HG02981 (cell line): ENCODE data around the gene STIM2.

Experiments
- ATAC-seq: cut with Tn5 transposase; IDR thresholded peaks from one replicate; pipeline ENCODE4 v1.9.1; 2021; ENCODE audit warnings: mild to moderate bottlenecking, moderate library complexity; ENCODE audit not compliant: unreplicated experiment

Gene STIM2

DNA sequence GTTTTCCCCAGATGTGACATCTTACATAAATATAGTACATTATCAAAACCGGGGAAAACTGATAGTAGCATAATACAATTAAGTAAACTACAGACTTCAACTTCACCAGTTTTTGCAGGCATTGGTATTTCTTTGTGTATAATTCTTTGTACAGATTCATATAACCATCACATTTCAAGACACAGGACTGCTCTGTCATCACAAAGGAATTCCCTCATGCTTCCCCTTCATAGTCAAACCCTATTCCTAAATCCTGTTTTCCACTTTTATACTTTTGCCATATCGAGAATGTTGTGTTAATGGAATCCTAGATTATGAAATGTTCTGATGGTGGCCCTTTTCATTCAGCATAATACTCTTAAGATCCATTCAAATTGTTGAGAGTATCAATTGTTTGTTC is 36.0 kb downstream of the STIM2 start:
- no peak for ATAC-seq

- ATAC-seq = no peak
These were observed 39.4 kb downstream of the STIM2 start for GRCh38 chr4:26899991-26900390.

GRCh38 chr4:26900765-26901164 is 40.1 kb downstream of the STIM2 start:
- ATAC-seq = no peak

GRCh38 chr4:26905172-26905571 is 44.5 kb downstream of the STIM2 start:
- ATAC-seq = no peak

DNA sequence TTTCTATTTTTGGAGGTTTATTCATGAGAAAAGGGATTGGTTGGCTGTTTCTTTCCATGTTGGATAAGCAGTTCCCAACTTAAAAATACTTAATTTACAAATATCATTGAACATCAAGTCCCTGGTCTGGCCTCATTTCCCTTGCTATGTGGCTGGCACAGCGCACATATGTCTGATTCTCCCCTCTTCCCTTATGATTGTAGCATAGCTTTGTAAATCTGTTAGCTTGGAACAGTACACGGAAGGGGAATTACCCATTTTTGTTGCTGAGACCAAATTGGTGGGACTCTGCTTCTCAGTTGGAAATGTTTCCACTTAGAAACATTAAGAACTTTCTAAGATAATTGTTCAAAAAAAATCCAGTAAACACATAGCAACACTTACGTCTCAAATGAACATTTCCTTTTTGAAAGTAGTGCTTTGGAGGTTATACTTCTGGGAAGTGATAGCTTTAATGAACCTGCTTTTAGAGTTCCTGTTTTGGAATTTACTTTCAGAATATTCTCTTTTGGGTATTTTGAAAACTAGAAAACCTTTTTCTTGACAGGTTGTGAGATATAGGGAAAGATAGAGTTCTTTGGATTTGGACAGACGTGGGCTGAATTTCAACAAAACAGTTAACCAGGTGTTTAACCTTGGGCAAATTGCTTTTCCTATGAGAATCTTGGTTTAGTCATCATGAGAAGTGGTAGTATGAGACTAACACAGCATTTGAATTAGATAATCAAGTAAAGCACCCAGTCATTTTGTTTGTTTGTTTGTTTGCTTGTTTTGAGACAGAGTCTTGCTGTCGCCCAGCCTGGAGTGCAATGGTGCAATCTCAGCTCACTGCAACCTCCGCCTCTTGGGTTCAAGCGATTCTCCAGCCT is 47.3 kb downstream of the STIM2 start:
- no peak for ATAC-seq

DNA sequence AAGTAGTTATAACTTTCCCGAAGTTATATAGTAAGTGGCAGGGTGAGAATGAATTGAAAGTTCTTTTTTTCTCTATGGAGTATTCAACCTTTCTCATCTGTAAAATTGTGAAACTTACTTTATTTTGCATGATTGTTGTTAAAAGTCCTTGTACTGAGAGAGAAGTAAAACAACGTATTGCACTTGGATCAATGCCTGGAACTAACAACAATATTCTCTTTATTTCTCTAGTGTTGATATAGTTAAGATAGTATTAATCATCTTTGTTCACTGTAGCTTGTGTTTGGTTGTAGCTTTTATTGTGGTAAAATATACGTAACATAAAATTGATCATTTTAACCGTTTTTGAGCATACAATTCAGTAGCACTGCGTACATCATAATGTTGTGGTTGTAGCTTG is 48.7 kb downstream of the STIM2 start:
- no peak for ATAC-seq

GRCh38 chr4:26911254-26911653 is 50.6 kb downstream of the STIM2 start:
- ATAC-seq = no peak

DNA sequence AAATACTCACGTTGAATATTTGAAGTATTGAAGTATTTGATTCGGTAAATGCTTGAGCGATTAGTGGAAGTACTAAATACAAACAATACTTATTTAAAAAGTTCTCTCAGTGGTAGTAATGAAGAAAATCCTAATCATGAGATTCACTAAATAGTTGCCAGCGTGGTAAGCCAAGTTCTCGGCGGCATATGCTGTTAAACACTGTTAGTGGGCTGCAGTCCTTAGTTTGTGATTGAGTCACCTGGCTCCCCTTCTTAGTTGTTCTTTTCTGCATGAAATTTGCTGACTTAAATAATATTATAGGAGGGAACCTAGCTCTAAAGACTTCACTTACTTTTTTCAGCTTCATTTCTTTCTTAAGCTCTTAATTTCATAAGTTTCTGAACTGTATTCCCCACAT is 51.4 kb downstream of the STIM2 start:
- ATAC-seq = no peak

- no peak for ATAC-seq
These were observed 52.2 kb downstream of the STIM2 start for GRCh38 chr4:26912810-26913209.

DNA sequence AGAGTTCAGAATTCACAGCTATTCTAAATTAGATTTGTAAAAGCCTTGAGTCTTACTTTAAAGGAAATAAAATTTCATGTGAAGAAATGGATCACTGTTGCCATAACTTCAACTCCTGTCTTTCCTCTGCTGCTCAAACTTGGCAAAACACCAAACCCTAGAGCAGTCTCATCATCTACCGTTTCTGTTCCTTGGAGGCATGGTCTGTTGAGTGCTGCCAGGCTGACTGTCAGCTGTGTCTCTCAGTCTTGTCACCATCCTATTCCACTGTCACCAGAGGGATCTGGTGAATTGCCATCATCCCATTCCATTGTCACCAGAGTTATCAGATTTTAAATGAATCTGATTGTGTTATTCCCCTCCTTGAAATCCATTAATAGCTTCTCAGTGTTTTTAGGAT is 55.6 kb downstream of the STIM2 start:
- no peak for ATAC-seq

- ATAC-seq = no peak
These were observed 70.3 kb downstream of the STIM2 start for GRCh38 chr4:26930964-26931363.

DNA sequence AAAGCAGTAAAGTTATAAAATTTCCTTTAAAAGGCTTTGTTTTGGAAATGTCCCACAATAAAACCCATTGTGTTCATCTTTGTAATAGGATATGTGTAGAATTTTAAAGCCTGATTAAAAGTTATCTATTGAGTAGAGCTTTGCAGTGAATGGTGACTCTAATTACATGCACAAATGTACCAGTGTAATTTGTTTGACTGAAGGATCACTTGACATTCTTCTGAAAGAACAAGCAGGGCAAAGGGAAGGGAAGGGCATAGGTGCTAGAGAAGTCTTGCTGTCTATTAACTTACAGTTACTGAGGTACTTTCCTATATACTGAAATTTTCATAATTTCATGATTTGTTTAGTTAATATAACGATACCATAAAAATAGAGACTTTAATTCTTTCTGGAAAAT is 70.8 kb downstream of the STIM2 start:
- ATAC-seq = no peak

- no peak for ATAC-seq
These were observed 71.3 kb downstream of the STIM2 start for GRCh38 chr4:26931966-26932365.

- no peak for ATAC-seq
These were observed 74.8 kb downstream of the STIM2 start for GRCh38 chr4:26935397-26935796.

- no peak for ATAC-seq
These were observed 75.8 kb downstream of the STIM2 start for GRCh38 chr4:26936284-26937065.

GRCh38 chr4:26937139-26937538 is 76.5 kb downstream of the STIM2 start:
- ATAC-seq = no peak

- ATAC-seq = no peak
These were observed 76.9 kb downstream of the STIM2 start for GRCh38 chr4:26937567-26937966.

- no peak for ATAC-seq
These were observed 77.9 kb downstream of the STIM2 start for GRCh38 chr4:26938516-26938915.

DNA sequence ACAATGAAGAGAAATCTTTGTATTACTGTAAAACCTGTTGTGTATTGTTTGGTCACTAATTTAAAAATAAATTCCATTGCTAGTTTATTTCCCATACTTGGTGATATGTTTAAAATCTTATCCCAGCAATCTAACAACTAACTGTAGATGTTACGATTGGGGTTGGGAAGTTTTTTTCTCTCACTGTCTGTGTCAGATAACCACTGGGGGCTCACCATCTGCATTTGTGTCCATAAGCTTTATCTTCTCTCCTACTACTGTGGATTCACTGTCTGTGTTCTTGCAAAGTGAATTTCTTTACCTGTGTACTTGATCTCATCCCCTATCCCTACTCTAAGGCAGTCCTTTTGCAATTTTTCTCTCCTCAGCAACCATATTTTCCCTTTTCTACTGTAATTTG is 81.3 kb downstream of the STIM2 start:
- ATAC-seq = no peak

DNA sequence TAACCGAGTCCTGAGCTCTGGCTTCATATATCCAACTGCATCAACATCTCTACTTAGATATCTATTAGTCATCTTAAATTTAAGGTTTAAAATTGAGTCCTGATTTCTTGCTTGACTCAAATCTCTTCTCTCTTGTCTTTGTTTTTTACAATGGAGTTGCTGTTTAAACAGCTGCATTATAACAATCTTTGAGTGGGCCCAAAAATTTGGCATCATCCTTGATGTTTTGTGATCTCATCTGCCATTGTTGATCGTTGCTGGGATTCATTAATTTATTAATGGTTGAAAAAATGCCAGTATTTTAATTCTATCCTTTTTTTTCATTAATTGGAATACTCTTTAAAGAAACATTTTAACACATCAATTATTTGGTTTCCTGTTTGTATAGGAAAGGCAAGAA is 82.2 kb downstream of the STIM2 start:
- ATAC-seq = no peak

DNA sequence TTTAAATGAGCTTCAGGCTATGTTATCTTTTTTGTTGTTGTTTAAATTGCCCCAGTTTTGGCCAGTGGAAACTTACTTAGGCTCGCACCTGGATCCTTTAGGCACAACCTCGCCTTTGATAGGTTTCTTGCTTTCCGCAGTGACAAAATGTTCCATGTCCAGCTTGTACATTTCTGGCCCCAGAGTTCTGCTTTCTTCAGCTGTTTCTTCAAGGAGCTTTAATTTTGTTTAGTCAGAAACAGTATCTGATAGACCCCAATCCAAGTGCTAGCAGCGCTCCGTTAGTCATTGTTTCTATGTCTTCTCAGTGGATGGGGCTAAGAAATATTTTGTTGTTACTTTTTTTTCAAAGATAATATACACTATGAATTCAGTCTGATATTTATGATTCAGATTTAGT is 82.8 kb downstream of the STIM2 start:
- ATAC-seq = no peak

- ATAC-seq = no peak
These were observed 85.2 kb downstream of the STIM2 start for GRCh38 chr4:26945794-26946193.
